ENCODE measurements around the gene ABHD16A. TPM values are rescaled to one million over a fixed set of nuclear protein-coding genes. Genes with fewer than 3 reads are reported as not detected.

ABHD16A gene
- total RNA-seq, 4 donors from 2014 or later: 39.2 to 82.9 (median 57.5) TPM

- TF ChIP-seq POLR2A (IDR thresholded peaks at IDR 0.05): no peak
- no peak for TF ChIP-seq CTCF (IDR thresholded peaks at IDR 0.05 in 4 of 5, conservative IDR thresholded peaks at IDR 0.05 in 1 of 5)
- Histone ChIP-seq H3K9me3 (no peaks in the 10 kb centered on the region), H3K4me3 (peak overlapping the region; percentile 83 to 98 (median 94)), H3K36me3 (peaks cover 3 to 40% of the 10 kb centered on the region in 2 donors), H3K27me3 (no peaks in the 10 kb centered on the region), H3K27ac (peak overlapping the region; percentile 93 to 100 (median 97)), H3K4me1 (peaks cover 34 to 45% of the 10 kb centered on the region in 2 donors)
- intact Hi-C loops (cut with DNase I; ENCODE audit: low total_unique reads) (loop anchor here (5.0 kb wide), 1 partner anchor 1308 kb away; no protein-coding TSS in a partner anchor), in situ Hi-C loops (cut with MboI; ENCODE audit: low sequenced_read_pairs in 4 of 4) (loop anchor here in 2 of 4 donors (25.0 kb wide), 2 partner anchors 298 to 523 kb away; partner anchors contain the start of genes AGER (in 2 of the 2), AGPAT1 (in 2 of the 2), GPSM3 (in 2 of the 2) and PBX2 (in 2 of the 2))
- DNase-seq (peak; percentile 47 to 67), ATAC-seq (no peak)
Observed at GRCh38 chr6:31663961-31664789, 38.9 kb downstream of the ABHD16A start.

- Histone ChIP-seq H3K27ac (peak overlapping the region; percentile 93 to 100 (median 97)), H3K36me3 (peaks cover 0 to 31% of the 10 kb centered on the region in 2 donors), H3K9me3 (no peaks in the 10 kb centered on the region), H3K27me3 (no peaks in the 10 kb centered on the region), H3K4me3 (peak overlapping the region; percentile 83 to 98 (median 94)), H3K4me1 (peaks cover 41 to 53% of the 10 kb centered on the region in 2 donors)
- ATAC-seq: no peak
- intact Hi-C loops (cut with DNase I; ENCODE audit: low total_unique reads): loop anchor here (5.0 kb wide), 1 partner anchor 1309 kb away; no protein-coding TSS in a partner anchor
- in situ Hi-C loops (cut with MboI; ENCODE audit: low sequenced_read_pairs in 4 of 4): loop anchor here in 2 of 4 donors (25.0 kb wide), 2 partner anchors 299 to 524 kb away; partner anchors contain the start of genes AGER (in 2 of the 2), AGPAT1 (in 2 of the 2), GPSM3 (in 2 of the 2) and PBX2 (in 2 of the 2)
- TF ChIP-seq POLR2A (IDR thresholded peaks at IDR 0.05) (no peak), CTCF (IDR thresholded peaks at IDR 0.05 in 4 of 5, conservative IDR thresholded peaks at IDR 0.05 in 1 of 5) (no peak)
- no peak for DNase-seq
Observed at GRCh38 chr6:31663126-31663960, 39.8 kb downstream of the ABHD16A start.

- Histone ChIP-seq H3K4me1 (peaks cover 43 to 49% of the 10 kb centered on the region in 2 donors), H3K27me3 (no peaks in the 10 kb centered on the region), H3K9me3 (no peaks in the 10 kb centered on the region), H3K4me3 (no peak overlapping the region), H3K27ac (peak overlapping the region; percentile 3 to 100 (median 17)), H3K36me3 (peaks cover 0 to 20% of the 10 kb centered on the region in 2 donors)
- TF ChIP-seq POLR2A (IDR thresholded peaks at IDR 0.05): no peak
- TF ChIP-seq CTCF (IDR thresholded peaks at IDR 0.05 in 4 of 5, conservative IDR thresholded peaks at IDR 0.05 in 1 of 5): no peak
- in situ Hi-C loops (cut with MboI; ENCODE audit: low sequenced_read_pairs in 4 of 4) (loop anchor here in 2 of 4 donors (25.0 kb wide), 2 partner anchors 300 to 525 kb away; partner anchors contain the start of genes AGER (in 2 of the 2), AGPAT1 (in 2 of the 2), GPSM3 (in 2 of the 2) and PBX2 (in 2 of the 2)), intact Hi-C loops (cut with DNase I; ENCODE audit: low total_unique reads) (loop anchor here (5.0 kb wide), 1 partner anchor 1310 kb away; no protein-coding TSS in a partner anchor)
- DNase-seq: no peak
- no peak for ATAC-seq
Observed at GRCh38 chr6:31662124-31662723, 40.9 kb downstream of the ABHD16A start.
